NOMO-1 treated with DMSO at 0.1 percent for 48 hours (cell line): ENCODE results near the gene ADAM19.
A peak's percentile ranks its signal among the peaks of the same experiment; 100 is the strongest.

ENCODE experiments used
- DNase-seq: peaks from one replicate; lab custom pipeline; 2025; ENCODE audit not compliant: unreplicated experiment; lab: John Stamatoyannopoulos, UW

ADAM19 gene

GRCh38 chr5:157575381-157576020 lies at the start of gene ADAM19:
TSS of gene ADAM19 (minus strand) at chr5:157575775. CDS start at chr5:157575696, 79 bp downstream.
- DNase-seq = no peak

GRCh38 chr5:157624144-157624543 lies 48.6 kb upstream of the ADAM19 start:
- no peak for DNase-seq

DNA sequence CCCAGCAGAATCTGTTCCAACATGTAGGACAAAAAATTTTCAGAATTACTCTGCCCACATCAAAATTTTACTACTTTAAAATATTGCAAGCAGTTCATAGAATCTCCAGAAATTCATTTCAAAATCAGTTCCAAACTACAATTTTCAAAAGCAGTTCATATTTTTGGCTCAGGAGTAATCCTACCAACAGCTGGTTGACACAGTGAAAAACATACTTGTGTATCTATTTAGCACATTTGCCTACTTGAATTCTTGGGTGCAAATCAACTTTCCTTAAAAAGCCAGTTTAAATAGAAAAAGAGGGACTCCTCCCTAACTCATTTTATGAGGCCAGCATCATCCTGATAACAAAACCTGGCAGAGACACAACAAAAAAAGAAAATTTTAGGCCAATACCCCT lies 45.2 kb upstream of the ADAM19 start:
- DNase-seq = no peak

DNA sequence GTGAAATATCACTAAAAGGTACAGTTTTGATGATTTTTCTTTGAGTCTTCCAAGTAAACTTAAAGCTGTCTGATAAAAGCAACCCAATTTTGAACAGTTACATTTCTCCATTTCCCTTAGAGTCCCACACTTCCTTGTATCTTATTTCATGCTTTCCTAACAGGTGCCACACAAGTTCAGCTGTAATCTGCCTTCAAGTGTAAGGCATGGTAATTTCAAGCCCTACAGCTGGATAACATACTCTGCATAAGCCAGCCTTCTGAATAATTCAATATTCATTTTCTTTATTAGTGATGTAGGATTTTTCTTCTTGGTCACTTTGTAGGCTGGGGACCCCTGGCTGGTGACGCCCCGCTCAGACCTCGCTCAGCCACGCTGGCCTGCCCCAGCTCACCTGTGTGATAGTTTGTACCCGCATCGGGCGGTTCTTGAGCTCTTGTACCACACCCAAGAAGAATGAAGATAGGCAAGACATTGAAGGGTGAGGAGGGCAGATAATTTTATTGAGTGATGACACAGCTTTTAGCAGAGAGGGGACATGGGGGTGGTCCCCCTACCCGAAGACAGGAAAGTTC lies 42.7 kb upstream of the ADAM19 start:
- no peak for DNase-seq

DNA sequence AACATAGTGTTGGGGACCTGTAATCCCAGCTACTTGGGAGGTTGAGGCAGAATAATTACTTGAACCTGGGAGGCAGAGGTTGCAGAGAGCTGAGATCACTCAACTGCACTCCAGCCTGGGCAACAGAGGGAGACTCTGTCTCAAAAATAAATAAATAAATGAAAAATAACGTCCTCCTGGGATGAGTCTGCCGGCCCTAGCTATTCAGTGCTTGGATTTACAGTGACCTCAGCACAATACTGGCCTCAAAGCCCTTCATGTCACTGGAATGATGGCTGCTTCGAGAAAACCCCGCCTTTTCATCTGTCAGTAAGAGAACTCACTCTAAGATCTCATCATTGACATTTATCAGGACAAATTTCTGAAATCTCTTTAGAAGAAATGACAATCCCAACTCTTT lies 41.2 kb upstream of the ADAM19 start:
- DNase-seq = no peak

DNA sequence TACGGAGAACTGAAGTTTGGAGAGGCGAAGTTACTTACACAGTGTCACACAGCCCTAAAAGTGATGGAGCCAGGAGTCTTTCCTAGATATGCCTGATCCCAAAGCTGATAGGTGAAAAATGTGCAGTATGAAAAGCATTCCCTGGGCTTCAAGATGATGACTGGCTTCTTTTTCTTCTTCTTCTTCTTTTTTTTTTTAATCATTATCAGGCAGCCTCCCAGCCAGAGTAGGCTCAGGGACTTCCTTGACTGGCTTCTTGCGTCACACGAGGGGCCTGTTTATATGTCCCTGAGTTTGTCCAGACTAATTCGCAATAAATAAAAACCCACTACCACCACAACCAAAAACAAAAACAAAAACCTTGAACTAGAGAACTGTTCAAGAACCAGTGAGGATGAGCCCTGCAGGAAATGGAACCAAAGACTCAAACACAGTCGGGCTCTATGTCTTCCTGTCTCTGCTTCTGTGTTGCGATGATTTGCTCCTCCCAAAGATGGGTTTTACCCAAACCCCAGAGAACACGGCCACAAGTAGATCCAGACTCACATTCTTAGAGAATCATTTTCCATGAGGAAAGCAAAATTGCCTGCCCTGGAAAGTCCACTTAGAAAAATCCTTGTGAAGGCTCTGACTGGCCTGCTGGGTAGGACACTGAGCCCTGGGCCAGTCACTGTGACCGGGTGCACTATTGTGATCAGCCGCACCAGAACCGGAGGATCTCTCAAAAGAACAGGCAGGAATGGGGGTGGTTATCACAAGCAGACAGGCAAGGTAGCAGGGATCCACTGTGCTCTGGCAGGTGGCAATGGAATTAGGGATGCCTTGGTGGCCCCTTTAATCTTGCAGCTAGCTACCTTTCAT lies 38.0 kb upstream of the ADAM19 start:
- DNase-seq = peak; percentile 44

- no peak for DNase-seq
These were observed 37.0 kb upstream of the ADAM19 start for GRCh38 chr5:157612581-157612980.

DNA sequence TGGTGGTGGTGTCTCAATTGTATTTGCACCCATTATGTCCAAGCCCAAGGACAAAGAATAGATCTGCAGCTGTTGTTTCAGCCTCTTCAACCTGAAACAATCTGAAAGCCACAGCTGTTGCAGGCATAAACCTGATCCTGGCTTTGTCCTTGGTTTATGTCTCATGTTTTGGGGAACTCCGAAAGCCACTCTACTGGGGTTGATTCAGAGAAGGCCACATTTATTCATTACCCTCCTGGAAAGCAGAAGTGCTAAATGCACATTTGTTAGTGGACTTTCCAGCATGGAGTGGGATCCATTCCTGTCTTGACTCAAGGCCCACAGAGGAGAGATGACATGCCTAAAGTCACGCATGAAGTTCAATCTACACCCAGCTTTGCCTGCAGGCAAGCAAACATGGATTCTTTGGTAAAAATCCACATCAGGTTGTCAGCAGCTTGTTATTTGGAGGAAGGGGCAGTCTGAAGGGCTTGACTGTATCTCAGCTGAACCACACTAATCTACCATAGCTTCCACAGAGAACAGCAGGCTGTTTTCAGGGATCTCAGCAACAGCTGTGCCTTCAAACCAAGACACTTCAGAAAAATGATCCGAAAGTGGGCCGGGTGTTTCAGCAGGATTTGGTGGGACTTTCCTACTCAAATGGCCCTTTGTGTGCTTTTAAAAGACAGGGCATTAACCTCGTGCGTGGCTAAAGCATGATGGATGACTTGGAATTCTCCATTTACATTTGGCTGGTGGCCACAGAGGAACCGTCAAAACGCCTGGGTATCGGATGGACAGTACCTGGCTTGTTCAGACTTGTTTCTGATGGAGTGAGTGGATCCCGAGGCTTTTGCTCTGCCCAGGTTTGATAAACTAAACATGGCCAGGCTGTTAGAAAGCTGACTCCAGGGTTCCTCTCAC lies 36.2 kb upstream of the ADAM19 start:
- DNase-seq = peak; percentile 15

- no peak for DNase-seq
These were observed 35.4 kb upstream of the ADAM19 start for GRCh38 chr5:157610990-157611389.

DNA sequence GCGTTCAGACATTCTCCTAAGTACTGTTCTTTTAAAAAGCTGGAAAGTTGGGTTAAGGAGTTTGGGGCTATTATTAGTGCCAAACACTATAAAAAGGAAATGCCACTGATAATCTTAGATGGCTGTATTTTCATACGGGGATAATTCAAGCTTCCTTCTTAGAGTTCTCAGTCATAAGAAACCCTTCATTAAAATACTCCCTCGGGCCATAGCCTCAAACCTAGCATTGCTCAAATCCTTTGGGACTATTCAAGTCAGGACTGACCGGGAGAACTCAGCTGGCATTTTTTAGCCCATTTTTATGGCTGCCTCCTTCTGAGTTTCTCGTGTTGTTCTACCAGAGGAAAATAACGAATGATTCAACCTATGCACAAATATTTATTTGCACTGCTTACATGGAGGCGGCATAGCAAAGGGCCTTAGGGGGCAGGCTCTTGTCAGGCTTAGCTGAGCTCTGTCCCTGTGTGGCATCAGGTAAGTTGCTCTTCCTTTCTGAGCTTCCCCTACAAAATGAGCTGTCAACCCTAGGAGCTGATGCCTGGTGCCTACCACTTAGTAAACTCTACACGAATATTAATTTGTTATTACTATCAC lies 33.5 kb upstream of the ADAM19 start:
- DNase-seq = no peak

GRCh38 chr5:157607371-157608161 lies 32.0 kb upstream of the ADAM19 start:
- DNase-seq = peak; percentile 5

DNA sequence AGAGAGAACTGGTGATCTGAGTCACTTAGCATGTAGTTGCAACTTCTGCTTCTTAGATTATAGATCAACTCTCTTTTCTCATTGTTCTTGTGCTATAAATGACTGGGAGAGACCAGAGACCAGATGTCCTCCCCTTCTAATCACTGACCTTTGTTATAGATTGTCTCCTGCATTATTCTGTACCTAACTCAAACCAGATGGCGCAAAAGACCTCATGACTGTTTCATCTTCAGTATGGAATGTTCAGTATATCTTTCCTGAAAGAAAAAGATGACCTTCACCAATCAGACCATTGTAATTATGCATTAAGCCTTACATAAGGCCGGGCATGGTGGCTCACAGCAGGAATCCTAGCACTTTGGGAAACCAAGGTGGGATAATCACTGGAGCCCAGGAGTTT lies 30.5 kb upstream of the ADAM19 start:
- DNase-seq = no peak

GRCh38 chr5:157603333-157604190 lies 28.0 kb upstream of the ADAM19 start:
- DNase-seq = peak; percentile 36

DNA sequence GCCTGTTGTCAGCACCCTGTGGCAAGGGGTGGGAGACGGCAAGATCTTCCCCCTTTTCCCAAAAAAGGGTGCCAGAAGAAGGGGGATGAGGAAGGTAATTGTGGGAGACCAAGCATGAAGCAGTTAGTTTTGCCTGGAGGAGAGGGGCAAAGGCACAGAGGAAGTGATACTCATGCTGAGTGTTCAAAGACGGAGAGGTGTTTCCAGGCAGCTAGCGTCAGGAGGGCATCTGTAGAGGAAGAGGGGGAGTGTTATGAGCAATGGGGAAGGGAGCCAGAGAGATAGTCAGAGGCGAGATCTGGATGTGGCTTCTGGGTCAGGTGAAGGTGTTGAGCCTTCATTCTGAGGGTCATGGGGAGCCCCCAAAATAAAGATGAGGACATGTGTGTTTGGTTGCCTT lies 26.9 kb upstream of the ADAM19 start:
- DNase-seq = peak; percentile 38

- DNase-seq = no peak
These were observed 24.7 kb upstream of the ADAM19 start for GRCh38 chr5:157600252-157600651.

- DNase-seq = peak; percentile 8
These were observed 24.0 kb upstream of the ADAM19 start for GRCh38 chr5:157599565-157599964.

- no peak for DNase-seq
These were observed 22.9 kb upstream of the ADAM19 start for GRCh38 chr5:157598350-157598936.

DNA sequence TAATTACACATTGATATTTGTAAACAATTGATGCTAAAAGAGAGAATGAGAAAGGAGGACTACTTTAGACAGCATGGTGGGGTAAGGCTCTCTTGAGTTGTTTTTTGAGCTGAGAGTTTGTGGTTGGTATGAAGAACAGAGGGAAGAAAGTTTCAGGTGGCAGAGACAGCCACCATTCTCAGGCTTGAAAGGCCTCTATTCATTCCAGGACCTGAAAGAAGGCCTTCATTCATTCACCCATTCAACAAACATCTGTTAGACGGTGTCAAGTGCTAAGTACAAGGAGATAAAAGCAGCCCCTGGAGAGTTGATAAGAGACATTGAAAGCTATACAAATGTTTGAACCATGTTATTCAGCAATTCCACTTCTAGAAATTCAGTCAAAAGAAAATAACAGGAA lies 21.7 kb upstream of the ADAM19 start:
- DNase-seq = no peak

- peak; percentile 51 for DNase-seq
These were observed 20.9 kb upstream of the ADAM19 start for GRCh38 chr5:157596487-157596886.
